Erythroblast (primary cell): Measurements from ENCODE around the gene MARCHF6.

Source experiments
- GATA1 ChIP-seq: IDR thresholded peaks from 2 replicates; pipeline ENCODE4 v1.6.1; 2011; ENCODE audit warnings: low read depth, mild to moderate bottlenecking, control low read depth, low read length, moderate library complexity
- POLR2A ChIP-seq: IDR thresholded peaks from 2 replicates; pipeline ENCODE4 v1.6.1; 2011; ENCODE audit warnings: mild to moderate bottlenecking, low read length

- TF ChIP-seq POLR2A (no peak), GATA1 (no peak)
Observed at GRCh38 chr5:10337107-10337506, 16.4 kb upstream of the MARCHF6 start.
